ENCODE data around the gene CLDN2.
A peak's percentile ranks its signal among the peaks of the same experiment; 100 is the strongest.
"Not testable (repeated sequence)": the region's sequence is repeated elsewhere in the genome, so short reads cannot be mapped to it uniquely, and the experiment has no call there.

CLDN2 gene

GRCh38 chrX:106966547-106966946, 46.3 kb downstream of the CLDN2 start:
- DNase-seq = not testable (repeated sequence)

GRCh38 chrX:106972896-106973295, 52.7 kb downstream of the CLDN2 start:
- no peak for DNase-seq

- peak; percentile 89 for DNase-seq
These were observed 53.4 kb downstream of the CLDN2 start for GRCh38 chrX:106973433-106974149.

- DNase-seq = no peak
These were observed 56.2 kb downstream of the CLDN2 start for GRCh38 chrX:106976416-106976815.

All from NCI-H526 treated with DMSO at 0.1 percent for 48 hours (cell line).